ENCODE results near the gene RASL11B. TPM values are rescaled to one million over a fixed set of nuclear protein-coding genes. Genes with fewer than 3 reads are reported as not detected.

The RASL11B gene
- total RNA-seq, 6 donors from 2014 or later, result 0.30 to 2.1 (median 1.6) TPM; not detected in 3

GRCh38 chr4:52911684-52912294 is 49.7 kb downstream of the RASL11B start:
- peaks cover 0 to 4% (median 0%) of the 10 kb centered on the region in 4 donors for H3K36me3 ChIP-seq
- H3K27ac ChIP-seq, result no peak overlapping the region
- peaks cover 0 to 6% (median 1%) of the 10 kb centered on the region in 4 donors for H3K4me1 ChIP-seq
- DNase-seq (peak in 1 of 2 donors; percentile 71), ATAC-seq (ENCODE audit: low FRiP score in 2 of 2) (peak in 1 of 2 donors; percentile 58)
- no peaks in the 10 kb centered on the region for H3K9me3 ChIP-seq
- 4% methylated on average over 3 of the region's 3 CpGs for WGBS, 2 donors
- H3K27me3 ChIP-seq, result no peaks in the 10 kb centered on the region
- no peak overlapping the region for H3K4me3 ChIP-seq
- TF ChIP-seq POLR2A (IDR thresholded peaks at IDR 0.05), result no peak
- no peak for TF ChIP-seq POLR2AphosphoS5 (IDR thresholded peaks at IDR 0.05)
- TF ChIP-seq EP300 (IDR thresholded peaks at IDR 0.05), result no peak
- TF ChIP-seq CTCF (IDR thresholded peaks at IDR 0.05), result peak in 5 of 6 experiments; percentile 43 to 58 (median 52)

GRCh38 chr4:52912608-52913007 is 50.5 kb downstream of the RASL11B start:
- TF ChIP-seq CTCF (IDR thresholded peaks at IDR 0.05) (no peak), POLR2AphosphoS5 (IDR thresholded peaks at IDR 0.05) (no peak), POLR2A (IDR thresholded peaks at IDR 0.05) (no peak), EP300 (IDR thresholded peaks at IDR 0.05) (no peak)
- Histone ChIP-seq H3K9me3 (no peaks in the 10 kb centered on the region), H3K27me3 (no peaks in the 10 kb centered on the region), H3K4me1 (peaks cover 0 to 6% (median 1%) of the 10 kb centered on the region in 4 donors), H3K36me3 (no peaks in the 10 kb centered on the region), H3K4me3 (no peak overlapping the region), H3K27ac (no peak overlapping the region)
- ATAC-seq (ENCODE audit: low FRiP score in 2 of 2), result no peak
- no peak for DNase-seq
- 92 to 94% methylated on average over 2 of the region's 2 CpGs for WGBS, 2 donors

GRCh38 chr4:52914051-52914605 is 52.0 kb downstream of the RASL11B start:
- H3K4me3 ChIP-seq, result no peak overlapping the region
- H3K4me1 ChIP-seq, result peaks cover 0 to 6% (median 1%) of the 10 kb centered on the region in 4 donors
- WGBS, 2 donors, result 47 to 68% methylated on average over 2 to 3 of the region's 3 CpGs
- no peak for DNase-seq
- ATAC-seq (ENCODE audit: low FRiP score in 2 of 2), result peak in 1 of 2 donors; percentile 19
- TF ChIP-seq CTCF (IDR thresholded peaks at IDR 0.05) (no peak), EP300 (IDR thresholded peaks at IDR 0.05) (no peak), POLR2A (IDR thresholded peaks at IDR 0.05) (no peak), POLR2AphosphoS5 (IDR thresholded peaks at IDR 0.05) (no peak)
- H3K9me3 ChIP-seq, result no peaks in the 10 kb centered on the region
- no peaks in the 10 kb centered on the region for H3K36me3 ChIP-seq
- no peaks in the 10 kb centered on the region for H3K27me3 ChIP-seq
- H3K27ac ChIP-seq, result no peak overlapping the region

GRCh38 chr4:52915191-52915590 is 53.1 kb downstream of the RASL11B start:
- no peak for DNase-seq
- no peak for ATAC-seq (ENCODE audit: low FRiP score in 2 of 2)
- peaks cover 0 to 6% (median 1%) of the 10 kb centered on the region in 4 donors for H3K4me1 ChIP-seq
- no peak overlapping the region for H3K27ac ChIP-seq
- no peaks in the 10 kb centered on the region for H3K27me3 ChIP-seq
- TF ChIP-seq POLR2AphosphoS5 (IDR thresholded peaks at IDR 0.05) (no peak), CTCF (IDR thresholded peaks at IDR 0.05) (no peak)
- H3K4me3 ChIP-seq, result no peak overlapping the region
- H3K36me3 ChIP-seq, result no peaks in the 10 kb centered on the region
- no peaks in the 10 kb centered on the region for H3K9me3 ChIP-seq
